KBM-7 (cell line): ENCODE measurements around the gene MYH9.

Experiments
- DNase-seq: peaks from one replicate; pipeline ENCODE4 v3.0.0-alpha.2; 2015
- in situ Hi-C: fragments of 300-500 bp; cut with MboI; formaldehyde crosslinking; loops from 2 replicates; pipeline ENCODE4 v1.14.3; 2020; ENCODE audit warnings: low sequenced_read_pairs, low pct_unique_long_range_greater_than_20kb, mixed read lengths

Gene MYH9

DNA sequence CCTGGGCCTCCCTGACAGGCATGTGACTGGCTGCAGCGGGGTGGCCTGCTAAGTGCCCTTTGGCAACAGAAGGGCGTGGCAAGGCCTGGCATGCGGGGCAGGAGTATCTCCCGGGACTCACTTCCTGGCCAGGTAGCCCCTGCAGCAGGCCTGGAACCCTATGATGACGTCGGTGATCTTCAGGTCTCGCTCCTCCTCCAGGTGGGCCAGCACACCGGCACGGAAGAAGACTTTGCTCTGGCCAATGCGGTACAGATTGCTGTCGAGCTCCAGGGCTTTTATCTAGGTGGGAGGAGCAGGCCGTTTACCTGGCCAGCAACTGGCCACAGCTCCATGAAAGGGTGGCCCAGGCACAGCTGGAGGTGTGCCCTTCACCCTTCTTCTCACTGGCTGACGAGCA lies 83.9 kb downstream of the MYH9 start:
- in situ Hi-C loops, result loop anchor here (10.0 kb wide), 1 partner anchor 161 kb away; no protein-coding TSS in a partner anchor

DNA sequence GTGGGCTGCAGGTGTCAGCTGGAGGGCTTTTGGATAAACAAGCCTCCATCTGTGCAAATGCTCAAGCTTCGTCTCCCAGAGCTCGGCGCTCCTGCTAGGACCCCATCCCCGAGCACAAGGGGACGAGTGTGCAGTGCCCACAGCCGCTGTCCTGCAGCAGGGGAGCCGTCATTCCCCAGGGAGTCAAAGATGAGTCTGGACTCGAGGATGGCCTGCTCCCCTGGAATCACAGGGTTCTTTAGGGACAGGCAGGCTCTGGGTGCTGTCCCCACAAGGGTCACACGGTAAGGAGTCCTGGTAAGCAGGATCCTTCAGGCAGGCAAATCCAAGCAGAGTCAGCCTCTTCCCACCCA lies 84.7 kb downstream of the MYH9 start:
- in situ Hi-C loops, result loop anchor here (10.0 kb wide), 1 partner anchor 162 kb away; no protein-coding TSS in a partner anchor
- DNase-seq, result no peak

More for the DNA sequence above, 83.9 kb downstream of the MYH9 start:
- DNase-seq, result no peak

DNA sequence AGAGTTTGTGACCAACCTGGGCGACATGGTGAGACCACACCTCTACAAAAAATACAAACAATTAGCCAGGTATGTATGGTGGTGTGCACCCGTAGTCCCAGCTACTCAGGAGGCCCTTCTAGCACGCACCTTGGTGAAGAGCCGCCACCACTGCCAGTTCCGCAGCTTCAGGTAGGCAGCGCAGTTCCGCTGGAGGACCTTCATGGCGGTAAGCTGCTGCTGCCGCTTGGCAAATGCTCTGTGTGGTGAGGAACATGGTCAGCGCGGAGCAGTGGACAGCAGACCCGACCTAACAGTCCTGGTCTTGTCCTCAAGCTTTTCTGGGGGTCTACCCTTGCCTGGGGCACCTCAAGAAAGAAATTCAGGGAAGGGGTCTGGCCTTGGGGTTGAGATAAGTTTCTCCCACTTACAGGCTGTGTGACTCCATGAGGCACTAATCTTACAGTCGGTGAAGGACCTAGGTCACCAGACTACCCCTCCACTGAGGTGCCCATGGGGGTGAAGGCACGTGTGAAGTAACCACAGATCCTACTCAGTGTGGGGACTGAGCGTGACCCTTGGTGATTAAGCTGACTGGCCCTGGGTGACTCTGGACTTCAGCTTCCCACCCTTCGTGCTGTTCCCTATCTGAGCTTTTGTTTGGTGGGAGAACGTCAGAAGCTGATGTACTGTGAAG lies 85.2 kb downstream of the MYH9 start:
- no peak for DNase-seq
- in situ Hi-C loops, result loop anchor here (10.0 kb wide), 1 partner anchor 162 kb away; no protein-coding TSS in a partner anchor

DNA sequence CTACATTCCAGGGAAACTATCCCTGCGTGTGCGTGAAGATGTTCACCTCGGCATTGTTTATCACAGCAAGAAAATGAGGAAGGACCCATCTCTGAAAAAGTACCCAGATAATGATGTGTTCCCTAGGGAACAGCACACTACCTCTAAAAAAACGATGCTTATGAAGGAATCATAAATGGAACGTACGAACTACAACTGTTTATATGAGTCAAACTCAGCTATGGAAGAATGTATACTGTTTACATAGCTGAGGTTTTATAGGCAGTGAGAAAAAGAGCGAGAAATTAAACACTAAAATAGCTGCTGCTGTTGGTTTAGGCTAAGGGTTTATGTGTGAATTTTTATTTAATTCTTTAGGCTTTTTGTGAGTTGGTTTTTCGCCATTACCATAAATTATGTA lies 85.9 kb downstream of the MYH9 start:
- DNase-seq, result no peak
- in situ Hi-C loops, result loop anchor here (10.0 kb wide), 1 partner anchor 163 kb away; no protein-coding TSS in a partner anchor

DNA sequence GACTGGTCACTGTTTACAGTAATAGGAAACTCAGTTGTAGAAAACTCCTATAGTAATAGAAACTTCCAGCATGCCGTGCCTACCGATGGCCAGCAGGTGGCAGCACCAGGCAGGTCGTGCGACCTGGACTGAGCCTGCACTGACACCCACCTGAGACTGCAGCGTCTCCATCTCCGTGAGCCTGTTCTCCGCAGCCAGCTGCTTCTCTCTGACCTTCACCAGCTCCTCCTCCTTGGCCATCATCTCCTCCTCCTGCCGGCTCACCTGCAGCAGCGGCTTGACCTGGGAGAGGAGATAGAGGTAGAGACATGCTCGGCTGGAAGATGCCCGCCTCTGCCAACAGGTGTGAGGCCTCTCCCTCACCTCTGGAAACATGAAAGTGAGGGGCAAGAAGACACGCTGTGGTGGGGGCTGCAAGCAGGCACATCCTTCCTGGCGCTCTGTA lies 86.4 kb downstream of the MYH9 start:
- DNase-seq, result peak; percentile 74

DNA sequence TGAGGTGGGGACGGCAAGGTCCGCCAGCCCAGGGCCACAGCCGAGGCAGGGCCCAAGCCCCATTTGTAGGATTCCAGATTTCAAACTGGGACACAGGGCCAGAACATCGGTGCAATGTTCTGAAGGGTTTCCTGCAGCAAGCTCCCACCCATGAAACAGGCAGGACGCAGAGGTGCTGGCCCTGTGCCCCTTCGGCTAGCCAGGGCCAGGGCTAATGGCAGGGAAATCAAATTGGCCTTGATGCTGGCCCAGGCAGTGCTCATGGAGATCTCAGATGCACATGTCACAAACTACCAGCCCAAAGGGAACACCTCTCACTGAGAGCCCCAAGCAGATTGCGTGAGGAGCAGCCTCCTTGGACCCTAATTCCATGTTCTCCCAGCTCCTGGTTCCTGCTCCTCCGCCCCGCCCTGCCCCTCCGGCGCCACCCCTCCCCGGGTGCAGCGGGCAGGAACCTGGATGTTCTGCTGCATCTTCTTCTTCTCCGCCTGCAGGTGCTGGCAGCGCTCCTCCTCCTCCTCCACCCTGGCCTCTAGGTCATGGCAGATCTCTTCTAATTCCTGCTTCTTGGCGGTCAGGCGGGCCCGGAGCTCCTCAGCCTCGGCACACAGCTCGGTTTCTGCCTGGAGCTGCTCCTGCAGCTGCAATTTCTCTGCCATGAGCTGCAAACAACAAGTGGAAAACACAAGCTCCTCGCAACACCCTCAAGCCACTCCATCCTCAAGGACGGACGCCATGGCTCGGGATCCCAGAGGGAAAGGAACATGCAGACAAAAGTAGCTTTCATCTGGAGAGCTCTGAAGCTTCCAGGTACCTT lies 87.2 kb downstream of the MYH9 start:
- in situ Hi-C loops, result loop anchor here (10.0 kb wide), 1 partner anchor 164 kb away; no protein-coding TSS in a partner anchor

More for the DNA sequence above, 86.4 kb downstream of the MYH9 start:
- in situ Hi-C loops, result loop anchor here (10.0 kb wide), 1 partner anchor 163 kb away; no protein-coding TSS in a partner anchor

DNA sequence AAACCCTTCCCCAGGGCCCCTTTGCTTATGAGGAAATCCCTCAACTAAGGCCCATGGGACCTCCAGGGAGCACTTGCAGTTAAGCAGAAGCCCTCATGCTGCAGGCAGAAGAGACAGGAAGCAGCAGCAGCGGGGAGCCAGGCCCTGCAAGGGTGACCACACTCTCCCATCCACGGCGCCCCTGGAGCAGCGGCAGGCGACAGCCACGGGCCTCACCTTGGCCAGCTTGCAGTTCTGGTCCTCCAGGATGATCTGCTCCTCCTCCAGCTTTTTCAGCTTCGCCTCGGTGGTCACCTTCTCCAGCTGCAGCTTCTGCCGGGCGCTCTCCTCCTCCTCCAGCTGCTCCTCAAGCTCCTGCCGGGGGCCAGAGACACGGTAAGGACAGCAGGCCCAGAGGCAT lies 87.9 kb downstream of the MYH9 start:
- DNase-seq, result no peak
- in situ Hi-C loops, result loop anchor here (10.0 kb wide), 1 partner anchor 165 kb away; no protein-coding TSS in a partner anchor

More for the DNA sequence above, 87.2 kb downstream of the MYH9 start:
- no peak for DNase-seq

DNA sequence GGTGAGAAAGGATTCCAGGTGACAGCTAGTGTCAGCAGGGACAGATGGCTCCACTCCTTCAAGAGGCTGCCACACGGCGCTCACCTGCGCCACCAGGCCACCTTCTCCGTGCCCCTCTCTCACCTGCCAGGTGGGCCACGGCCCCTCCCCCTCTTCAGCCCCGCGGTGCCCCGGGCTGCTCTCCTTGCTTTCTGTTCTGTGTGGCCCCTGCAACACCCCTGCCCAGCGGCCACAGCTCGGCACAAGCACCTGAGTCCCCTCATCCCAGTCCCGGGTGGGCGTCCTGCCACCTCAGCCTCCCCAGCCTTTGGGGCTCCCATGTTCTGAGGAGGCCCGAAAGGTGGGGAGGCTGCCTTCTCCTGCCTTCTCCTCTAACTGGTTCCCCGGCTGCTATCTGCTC lies 88.5 kb downstream of the MYH9 start:
- DNase-seq, result no peak
- in situ Hi-C loops, result no loop called here

DNA sequence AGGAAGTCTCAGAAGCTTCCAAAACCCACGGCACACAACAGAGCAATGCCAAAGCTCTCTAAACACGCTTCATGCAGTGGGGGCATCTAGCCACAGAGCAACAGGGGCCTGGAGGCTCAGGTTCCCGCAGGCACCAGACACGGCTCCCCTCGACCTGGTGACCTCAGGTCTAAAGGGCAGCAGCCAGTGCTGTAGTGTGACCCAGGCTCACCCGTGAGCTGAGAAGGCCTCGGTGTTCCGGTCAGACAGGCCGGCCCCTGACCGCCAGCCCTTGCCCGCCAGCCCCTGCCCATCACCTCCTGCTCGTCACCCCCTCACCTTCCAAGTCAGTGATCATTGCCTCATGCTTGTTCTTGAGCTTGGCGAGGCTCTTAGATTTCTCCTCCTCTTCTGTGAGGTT lies 89.2 kb downstream of the MYH9 start:
- in situ Hi-C loops, result no loop called here

DNA sequence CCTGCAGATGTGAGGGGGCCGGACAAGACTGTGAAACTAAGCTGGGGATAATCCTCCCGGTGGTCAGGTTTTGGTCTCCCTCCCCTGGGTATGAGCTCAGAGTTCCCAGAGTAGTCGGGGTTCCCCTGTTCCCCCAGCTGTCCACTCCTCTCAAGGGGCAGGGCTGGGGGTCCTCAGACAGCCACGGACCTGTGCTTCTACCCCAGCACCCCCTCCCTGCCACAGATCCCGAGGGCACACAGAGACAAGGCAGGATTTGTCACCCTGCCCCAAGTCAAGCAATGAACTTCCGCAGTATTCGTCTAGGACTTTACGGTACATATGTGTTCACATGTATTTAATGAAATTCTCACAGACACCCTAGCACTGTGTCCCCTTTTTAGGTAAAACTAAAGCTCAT lies 89.6 kb downstream of the MYH9 start:
- in situ Hi-C loops, result no loop called here
- no peak for DNase-seq

More for the DNA sequence above, 89.2 kb downstream of the MYH9 start:
- no peak for DNase-seq

DNA sequence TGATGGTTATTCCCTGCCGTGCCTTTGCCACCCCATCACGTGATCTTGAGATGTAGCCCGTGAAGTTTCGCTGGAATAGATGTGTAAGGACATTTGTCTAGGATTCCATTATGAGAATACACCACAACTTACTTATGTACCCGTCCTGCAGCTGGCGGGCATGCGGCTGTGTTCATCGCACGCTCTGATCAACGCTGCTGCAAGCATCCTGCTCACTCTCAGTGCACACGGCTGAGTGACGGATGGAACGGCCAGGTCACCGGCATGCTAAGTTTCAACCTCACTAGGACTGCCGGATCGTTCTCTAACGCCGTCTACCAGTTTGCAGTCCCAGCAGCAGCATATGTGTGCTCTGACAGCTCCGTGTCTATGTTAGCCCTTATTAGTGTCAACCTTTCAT lies 90.2 kb downstream of the MYH9 start:
- in situ Hi-C loops, result no loop called here
- DNase-seq, result no peak

DNA sequence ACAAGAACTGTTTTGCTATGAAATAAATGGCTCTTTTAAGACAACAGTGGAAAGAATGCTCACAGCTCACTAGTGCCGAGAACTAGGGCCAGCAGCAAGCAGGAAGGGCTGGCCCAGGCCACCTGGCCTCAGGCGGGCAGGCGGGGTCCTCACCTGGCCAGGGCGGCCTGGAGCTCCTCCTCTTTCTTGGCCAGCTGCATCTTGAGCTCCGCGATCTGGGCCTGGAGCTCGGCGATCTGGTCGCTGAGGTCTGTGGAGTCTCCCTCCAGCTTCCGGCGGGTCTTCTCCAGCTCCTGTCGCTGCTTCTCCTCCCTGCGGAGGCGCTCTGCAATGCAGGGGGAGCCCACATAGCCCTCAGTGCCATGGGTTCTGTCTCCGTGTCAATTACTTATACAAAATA lies 91.1 kb downstream of the MYH9 start:
- in situ Hi-C loops, result no loop called here
- DNase-seq, result no peak

DNA sequence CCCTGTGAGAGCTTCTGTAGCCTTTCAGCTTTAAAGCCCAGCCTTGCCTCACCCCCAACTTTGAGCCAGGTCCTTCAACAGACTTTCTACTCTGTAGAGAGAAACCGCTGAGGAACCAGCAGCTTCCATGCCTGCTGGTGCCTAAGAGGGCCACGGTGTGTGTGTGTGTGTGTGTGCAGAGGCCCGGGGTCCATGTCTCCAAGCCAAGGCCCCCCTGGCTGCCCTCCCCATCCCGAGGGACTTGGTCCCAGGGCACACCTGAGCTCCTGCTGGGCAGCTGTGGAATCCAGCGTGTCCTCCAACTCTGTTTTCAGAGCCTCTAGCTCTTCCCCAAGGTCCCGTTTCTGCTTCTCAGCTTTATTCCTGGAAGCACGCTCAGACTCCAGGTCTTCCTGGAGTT lies 92.5 kb downstream of the MYH9 start:
- in situ Hi-C loops, result no loop called here
- DNase-seq, result no peak

DNA sequence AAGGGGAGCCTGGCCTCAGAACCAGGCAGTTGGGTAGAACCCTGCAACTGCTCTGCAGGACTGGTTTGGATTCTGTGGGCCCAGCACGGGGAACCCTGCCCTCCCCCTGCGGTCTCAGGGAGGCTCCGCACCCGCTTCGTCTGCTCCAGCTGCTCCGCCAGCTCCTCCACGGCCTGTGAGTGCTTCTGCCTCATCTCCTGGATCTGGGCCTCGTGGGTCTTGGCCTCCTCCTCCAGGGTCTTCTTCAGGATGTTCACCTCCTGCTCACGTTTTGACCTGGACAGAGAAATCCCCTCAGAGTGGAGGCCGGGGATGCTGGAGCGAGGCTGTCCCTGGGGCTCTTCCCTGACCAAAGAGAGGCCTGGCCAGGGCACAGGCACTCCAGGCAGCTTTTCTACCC lies 93.0 kb downstream of the MYH9 start:
- in situ Hi-C loops, result no loop called here
- DNase-seq, result no peak

DNA sequence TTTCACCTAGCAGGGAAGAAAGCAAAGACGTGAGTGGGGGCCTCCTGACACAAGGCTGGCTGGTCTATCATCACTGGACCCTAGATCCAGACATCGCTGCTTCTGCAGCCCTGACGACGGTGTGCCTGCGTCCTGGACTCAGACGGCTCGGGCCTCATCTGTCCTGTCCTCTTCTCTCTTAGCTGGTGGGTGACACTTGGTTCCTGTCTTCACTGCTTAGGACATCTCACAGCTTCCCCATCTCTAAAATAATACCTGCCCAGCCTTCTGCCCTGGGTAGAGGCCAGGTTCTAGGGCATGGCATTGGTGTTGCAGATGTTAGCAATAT lies 93.5 kb downstream of the MYH9 start:
- in situ Hi-C loops, result no loop called here
- DNase-seq, result no peak

DNA sequence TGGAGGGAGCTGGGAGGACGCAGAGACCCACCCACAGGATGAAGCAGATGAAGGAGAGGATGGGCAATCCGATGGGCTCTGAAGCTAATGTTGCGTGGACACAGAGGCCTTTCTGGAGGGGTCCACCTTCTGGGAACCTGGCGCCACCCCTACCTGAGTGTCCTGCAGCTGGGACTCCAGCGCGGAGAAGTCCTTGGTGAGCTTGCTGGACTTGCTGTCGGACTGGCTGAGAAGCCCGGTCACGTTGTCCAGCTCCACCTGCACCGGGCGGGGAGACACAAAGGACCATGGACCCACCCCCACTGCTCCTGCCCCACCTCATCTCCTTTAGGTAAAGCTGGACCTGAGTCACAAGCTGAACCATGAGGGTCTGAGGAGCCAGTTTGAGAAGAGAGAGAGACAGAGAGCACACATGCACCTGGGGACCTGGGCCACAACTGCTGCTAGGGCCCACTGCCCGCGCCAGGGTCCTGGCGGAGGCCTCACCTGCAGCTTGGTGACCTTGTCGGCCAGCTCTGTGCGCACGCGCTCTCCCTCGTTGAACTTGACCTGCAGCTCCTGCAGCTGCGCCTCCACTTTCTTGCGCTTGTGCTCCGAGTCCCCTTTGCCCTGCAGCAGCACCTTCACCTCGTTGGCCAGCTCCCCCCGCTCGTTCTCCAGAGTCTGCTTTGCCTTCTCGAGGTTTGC lies 94.0 kb downstream of the MYH9 start:
- DNase-seq, result no peak
- in situ Hi-C loops, result no loop called here

DNA sequence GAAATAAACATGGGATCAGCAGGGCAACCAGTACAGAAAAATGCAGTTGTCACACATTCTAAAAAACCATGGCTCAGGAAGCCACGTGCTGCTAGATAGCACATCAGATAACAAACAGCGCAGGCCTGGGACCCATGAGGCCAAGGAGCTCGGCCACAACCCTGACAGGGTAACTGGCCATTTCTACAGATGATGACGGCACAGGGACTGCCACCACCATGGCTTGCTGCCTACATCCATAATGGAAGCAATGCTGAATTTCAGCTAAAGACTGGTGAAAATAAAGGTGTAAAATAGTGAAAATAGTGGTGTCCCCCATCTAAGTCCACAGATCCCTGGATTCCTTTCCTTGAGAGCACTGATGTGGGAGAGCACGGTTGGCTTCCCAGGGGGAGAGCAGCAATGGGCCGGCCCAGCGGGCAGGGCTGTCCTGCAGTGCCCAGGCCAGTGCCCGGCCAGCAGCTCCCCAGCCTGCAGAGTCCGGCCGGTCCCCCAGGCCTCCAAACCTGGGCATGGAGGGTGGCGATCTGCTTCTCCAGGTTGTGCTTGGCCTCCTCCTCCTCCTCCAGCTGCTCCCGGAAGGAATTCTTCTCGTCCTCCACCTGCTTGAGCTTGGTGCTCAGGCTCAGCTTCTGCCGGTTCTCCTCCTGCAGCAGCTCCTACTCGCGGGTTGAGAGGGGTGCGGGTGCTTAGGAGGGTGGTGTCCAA lies 94.8 kb downstream of the MYH9 start:
- no peak for DNase-seq
- in situ Hi-C loops, result no loop called here

DNA sequence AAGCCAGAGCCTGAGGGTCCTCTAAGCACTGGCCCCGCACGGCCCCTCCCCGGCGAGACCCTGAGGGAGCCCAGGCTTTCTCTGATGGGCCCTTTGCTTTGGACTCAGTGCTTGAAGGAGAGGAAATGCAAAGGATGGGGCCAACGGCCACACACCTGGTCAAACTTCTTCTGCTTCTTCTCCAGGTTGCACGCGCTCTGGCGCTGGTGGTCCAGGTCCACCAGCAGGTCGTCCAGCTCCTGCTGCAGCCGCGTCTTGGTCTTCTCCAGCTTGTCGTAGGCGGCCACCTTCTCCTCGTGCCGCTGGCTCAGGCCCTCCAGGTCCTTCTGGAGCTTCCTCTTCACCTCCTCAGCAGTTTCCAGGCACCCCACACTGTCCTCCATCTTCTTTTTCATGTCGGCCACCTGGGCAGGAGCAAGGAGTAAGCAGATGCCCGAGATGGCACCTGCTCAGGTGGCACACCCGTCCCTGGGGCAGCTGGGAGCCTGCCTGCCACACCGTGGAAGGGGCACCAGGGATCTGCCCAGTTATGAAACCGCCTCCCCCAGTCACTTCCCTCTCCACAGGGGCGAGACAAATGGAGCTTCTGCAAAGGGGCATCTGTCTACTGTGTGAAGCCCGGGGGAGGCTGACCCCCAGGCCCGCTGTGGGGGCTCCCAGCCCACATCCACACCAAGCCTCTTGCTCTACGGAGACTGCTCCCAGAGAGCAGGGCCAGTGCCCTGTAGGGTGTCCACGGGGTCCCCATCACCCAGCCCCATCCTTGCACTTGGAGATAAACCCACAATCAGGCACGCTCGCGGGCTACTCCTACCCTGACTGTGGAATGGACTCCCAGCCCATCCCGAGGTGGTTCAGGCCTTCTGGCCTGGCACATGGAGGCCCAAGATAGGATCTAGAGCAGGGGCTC lies 95.7 kb downstream of the MYH9 start:
- in situ Hi-C loops, result no loop called here
- no peak for DNase-seq
